ENCODE data around the gene SSC5D.

DNA sequence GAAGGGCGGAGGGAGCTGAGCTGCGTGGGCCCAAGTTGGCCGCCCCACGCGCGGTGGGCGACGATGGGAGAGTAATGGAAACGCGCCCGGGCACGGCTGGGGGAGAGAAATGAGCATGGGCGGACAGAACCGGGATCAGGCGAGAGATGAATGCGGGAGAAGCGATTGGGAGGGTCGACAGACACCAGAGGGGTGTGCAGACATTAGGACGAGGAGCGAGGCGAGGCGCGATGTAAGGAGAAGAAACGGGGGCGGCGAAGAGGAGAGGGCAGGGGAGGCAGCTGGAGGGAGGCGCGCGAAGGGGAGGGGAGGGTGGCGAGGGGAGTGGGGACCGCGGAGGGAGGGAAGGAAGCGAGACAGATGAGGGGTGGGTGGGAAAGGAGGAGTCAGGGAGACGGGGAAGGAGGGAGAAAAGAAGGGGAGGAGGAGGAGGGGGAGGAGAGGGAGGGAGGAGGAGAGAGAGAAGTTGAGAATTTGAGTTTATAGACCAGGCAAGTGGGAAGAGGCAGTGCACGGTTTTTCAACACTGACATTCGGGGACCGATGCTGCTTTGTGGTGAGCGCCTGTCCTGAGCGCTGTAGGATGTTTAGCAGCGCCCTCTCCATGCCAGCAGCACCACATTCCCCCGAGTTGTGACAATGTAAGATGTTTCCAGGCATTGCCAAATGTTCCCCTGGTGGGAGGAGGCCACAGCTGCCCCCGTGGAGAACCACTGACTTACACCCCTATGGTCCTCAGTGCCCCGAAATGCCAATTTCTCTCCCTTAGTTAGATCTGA is 45.0 kb upstream of the SSC5D start, which contains the start of gene SHISA7:
- TF ChIP-seq EZH2phosphoT487 (IDR thresholded peaks at IDR 0.05; ENCODE audit: borderline replicate concordance), result no peak
- TF ChIP-seq, protein P1, sequence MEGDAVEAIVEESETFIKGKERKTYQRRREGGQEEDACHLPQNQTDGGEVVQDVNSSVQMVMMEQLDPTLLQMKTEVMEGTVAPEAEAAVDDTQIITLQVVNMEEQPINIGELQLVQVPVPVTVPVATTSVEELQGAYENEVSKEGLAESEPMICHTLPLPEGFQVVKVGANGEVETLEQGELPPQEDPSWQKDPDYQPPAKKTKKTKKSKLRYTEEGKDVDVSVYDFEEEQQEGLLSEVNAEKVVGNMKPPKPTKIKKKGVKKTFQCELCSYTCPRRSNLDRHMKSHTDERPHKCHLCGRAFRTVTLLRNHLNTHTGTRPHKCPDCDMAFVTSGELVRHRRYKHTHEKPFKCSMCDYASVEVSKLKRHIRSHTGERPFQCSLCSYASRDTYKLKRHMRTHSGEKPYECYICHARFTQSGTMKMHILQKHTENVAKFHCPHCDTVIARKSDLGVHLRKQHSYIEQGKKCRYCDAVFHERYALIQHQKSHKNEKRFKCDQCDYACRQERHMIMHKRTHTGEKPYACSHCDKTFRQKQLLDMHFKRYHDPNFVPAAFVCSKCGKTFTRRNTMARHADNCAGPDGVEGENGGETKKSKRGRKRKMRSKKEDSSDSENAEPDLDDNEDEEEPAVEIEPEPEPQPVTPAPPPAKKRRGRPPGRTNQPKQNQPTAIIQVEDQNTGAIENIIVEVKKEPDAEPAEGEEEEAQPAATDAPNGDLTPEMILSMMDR (conservative IDR thresholded peaks at IDR 0.05; ENCODE audit: low read length), result no peak

All from Loucy (cell line).